PC-9 (cell line): ENCODE measurements around the gene ZNF892. TPM values are rescaled to one million over a fixed set of nuclear protein-coding genes. Genes with fewer than 3 reads are reported as not detected.

Source experiments
- Bru-seq: library from RNA; stranded (reverse); fragments of 400-500 nt; gene quantifications from one replicate; lab custom pipeline; 2021; lab: Mats Ljungman, UMichigan
- BruChase-seq, 2 experiments: library from RNA; stranded (reverse); fragments of 400-500 nt; gene quantifications; one replicate each; lab custom pipeline; 2021; lab: Mats Ljungman, UMichigan
- BruUV-seq: library from RNA; stranded (reverse); fragments of 400-500 nt; replicated peaks from 2 replicates; lab custom pipeline; 2021; lab: Mats Ljungman, UMichigan
- CTCF ChIA-PET: fragments of 300-600 bp; sonication (Branson Sonifier 250); formaldehyde crosslinking; loops from one replicate; lab custom pipeline; 2022; ENCODE audit warnings: antibody characterized with exemption; lab: Charles Lee
- POLR2A ChIA-PET: fragments of 300-600 bp; sonication (Branson Sonifier 250); formaldehyde crosslinking; loops from one replicate; lab custom pipeline; 2022; ENCODE audit warnings: antibody characterized with exemption; ENCODE audit not compliant: unreplicated experiment; lab: Charles Lee
- DNase-seq, 2 experiments: peaks; one replicate each; pipeline versions ENCODE4 v3.0.0 to v3.0.0-alpha.2; 2015 to 2022; ENCODE audit warnings: mixed read lengths in 1 of 2
- H2AFZ ChIP-seq: fragments of 200-600 bp; sonication (generic); 2 replicates; pipeline ENCODE4 v1.8.1; 2017; ENCODE audit warnings: antibody characterized with exemption
- H3F3A ChIP-seq: fragments of 200-600 bp; sonication (generic); 2 replicates; pipeline ENCODE4 v1.8.1; 2017; ENCODE audit warnings: antibody characterized with exemption, mild to moderate bottlenecking, low read depth; ENCODE audit not compliant: insufficient read depth
- H3K27ac ChIP-seq: fragments of 200-600 bp; sonication (generic); 2 replicates; pipeline ENCODE4 v1.6.1; 2016; ENCODE audit warnings: mixed run types
- H3K27me3 ChIP-seq: fragments of 200-600 bp; sonication (generic); 2 replicates; pipeline ENCODE4 v1.6.1; 2016; ENCODE audit warnings: low read depth, mixed run types; ENCODE audit not compliant: insufficient read depth
- H3K36me3 ChIP-seq: fragments of 200-600 bp; sonication (generic); 2 replicates; pipeline ENCODE4 v1.6.1; 2016; ENCODE audit warnings: low read depth, mixed run types
- H3K4me1 ChIP-seq: fragments of 200-600 bp; sonication (generic); replicated peaks from 2 replicates; pipeline ENCODE4 v1.6.1; 2016; ENCODE audit warnings: mixed run types; ENCODE audit not compliant: insufficient read depth
- H3K4me2 ChIP-seq: fragments of 200-600 bp; sonication (generic); 2 replicates; pipeline ENCODE4 v1.6.1; 2017; ENCODE audit warnings: mixed run types
- H3K4me3 ChIP-seq: fragments of 200-600 bp; sonication (generic); 2 replicates; pipeline ENCODE4 v1.6.1; 2016; ENCODE audit warnings: mixed run types
- H3K79me2 ChIP-seq: fragments of 200-600 bp; sonication (generic); 2 replicates; pipeline ENCODE4 v1.6.1; 2017; ENCODE audit warnings: low read depth, mixed run types
- H3K9me2 ChIP-seq: fragments of 200-600 bp; sonication (generic); 2 replicates; pipeline ENCODE4 v1.8.1; 2017; ENCODE audit warnings: mild to moderate bottlenecking; ENCODE audit not compliant: insufficient read depth
- H3K9me3 ChIP-seq: fragments of 200-600 bp; sonication (generic); 2 replicates; pipeline ENCODE4 v1.8.1; 2016; ENCODE audit warnings: low read depth; ENCODE audit not compliant: insufficient read depth
- H4K20me1 ChIP-seq: fragments of 200-600 bp; sonication (generic); 2 replicates; pipeline ENCODE4 v1.8.1; 2017; ENCODE audit not compliant: insufficient read depth
- CTCF ChIP-seq: fragments of 200-600 bp; sonication (generic); conservative IDR thresholded peaks from 2 replicates; pipeline ENCODE4 v1.6.1; 2017; ENCODE audit warnings: mixed run types, antibody characterized with exemption, mild to moderate bottlenecking, moderate library complexity
- EZH2 ChIP-seq: fragments of 200-600 bp; sonication (generic); IDR thresholded peaks from 2 replicates; pipeline ENCODE4 v1.8.0; 2017; ENCODE audit warnings: antibody characterized with exemption, low read depth
- intact Hi-C: fragments of 100-400 bp; cut with micrococcal nuclease; formaldehyde crosslinking; loops from one replicate; pipeline ENCODE4 v1.10.0; 2022; ENCODE audit not compliant: unreplicated experiment
- long read RNA-seq: library from polyadenylated mRNA; stranded (forward); transcript quantifications from one replicate; pipeline ENCODE4 v2.0.0, GENCODE V29; 2022
- total RNA-seq: library from RNA; stranded (reverse); gene quantifications from 2 replicates; pipeline ENCODE4 v1.2.3, GENCODE V29; 2021

The ZNF892 gene
- total RNA-seq (2.8 and 3.1 TPM in 2 replicates), Bru-seq, nascent RNA (percentile 38 among the genes with signal in this experiment), BruChase-seq, experiment 1, labeled RNA remaining after a 2-hour chase (percentile 40 among the genes with signal in this experiment), BruChase-seq, experiment 2, labeled RNA remaining after a 6-hour chase (percentile 36 among the genes with signal in this experiment)
- long read RNA-seq = 0 reads

- POLR2A ChIA-PET = no interaction called here
- H3K9me2 ChIP-seq = no peaks in the 10 kb centered on the region
- no peaks in the 10 kb centered on the region for H3F3A ChIP-seq
- H3K79me2 ChIP-seq = no peaks in the 10 kb centered on the region
- H3K4me2 ChIP-seq = peak within 1 kb of the TSS; percentile 84
- peaks cover 41% of the 10 kb centered on the region for H3K9me3 ChIP-seq
- peak within 1 kb of the TSS; percentile 63 for H3K4me3 ChIP-seq
- H3K4me1 ChIP-seq = peaks cover 6% of the 10 kb centered on the region; the same call in 1 of the 2 replicates
- no peaks in the 10 kb centered on the region for H4K20me1 ChIP-seq
- TF ChIP-seq EZH2 (no peak), CTCF (peak; percentile 59)
- H3K27ac ChIP-seq = no peak within 1 kb of the TSS
- TSS peak; percentile 67 for BruUV-seq
- no peaks in the 10 kb centered on the region for H3K36me3 ChIP-seq
- H3K27me3 ChIP-seq = no peaks in the 10 kb centered on the region
- CTCF ChIA-PET = interaction anchor here (0.6 kb wide), 1 partner anchor 33 kb away, joined by 4 read pairs; no protein-coding TSS in a partner anchor
- intact Hi-C loops = loop anchor here (10.0 kb wide), 1 partner anchor 333 kb away; the partner anchor contains the start of gene TEKT4
- peak within 1 kb of the TSS; percentile 88 for H2AFZ ChIP-seq
- DNase-seq = peak; percentile 86 to 94
These were observed at the start of gene ZNF892 for GRCh38 chr2:95207111-95207961. Gene ZNF892, plus strand, starts transcription at chr2:95207521. Its CDS starts 295 bp downstream, at chr2:95207816.

GRCh38 chr2:95158441-95158840 lies 48.9 kb upstream of the ZNF892 start:
- H3K9me3 ChIP-seq = peaks cover 37% of the 10 kb centered on the region; the same call in 1 of the 2 replicates
- no peaks in the 10 kb centered on the region for H3K9me2 ChIP-seq
- no peaks in the 10 kb centered on the region for H3K27me3 ChIP-seq
- H3K4me2 ChIP-seq = peak overlapping the region; percentile 90
- no TSS peak for BruUV-seq
- H3F3A ChIP-seq = peaks cover 22% of the 10 kb centered on the region; the same call in 1 of the 2 replicates
- TF ChIP-seq EZH2 (no peak), CTCF (no peak)
- peak overlapping the region; percentile 97 for H2AFZ ChIP-seq
- H3K4me1 ChIP-seq = peaks cover 8% of the 10 kb centered on the region
- H3K4me3 ChIP-seq = peak overlapping the region; percentile 84
- no peaks in the 10 kb centered on the region for H3K79me2 ChIP-seq
- DNase-seq = no peak
- peaks cover 22% of the 10 kb centered on the region for H3K36me3 ChIP-seq
- no peaks in the 10 kb centered on the region for H4K20me1 ChIP-seq
- CTCF ChIA-PET = no interaction called here
- no peak overlapping the region for H3K27ac ChIP-seq
- POLR2A ChIA-PET = interaction anchor here (0.6 kb wide), 1 partner anchor 10 kb away, joined by 5 read pairs; no protein-coding TSS in a partner anchor
- intact Hi-C loops = no loop called here
